ENCODE measurements around the gene DENND1B.
A peak's percentile ranks its signal among the peaks of the same experiment; 100 is the strongest.

DENND1B gene

DNA sequence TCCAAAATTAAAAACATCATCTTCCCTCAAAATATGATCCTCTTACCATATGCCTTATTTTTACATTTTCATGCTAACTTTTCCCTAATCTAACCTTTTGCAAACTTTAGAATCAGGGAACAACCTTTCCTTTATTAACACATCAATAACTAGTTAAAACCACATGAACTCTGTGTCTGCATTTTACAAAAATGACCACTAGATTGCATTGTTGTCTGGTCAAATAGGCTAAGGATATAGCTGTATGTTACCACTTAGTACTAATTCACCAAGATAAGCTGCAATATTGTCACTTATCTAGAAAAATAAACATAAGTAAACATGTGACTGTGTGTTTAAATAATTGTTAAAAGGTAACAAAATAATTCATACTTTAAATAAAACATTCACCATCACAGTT lies 82.3 kb downstream of the DENND1B start:
- FAIRE-seq (peak; percentile 54), DNase-seq (ENCODE audit: insufficient read length, low spot score) (no peak)
- TF ChIP-seq POLR2A (IDR thresholded peaks at IDR 0.05; ENCODE audit: low read depth, low read length) (no peak), SPI1 (IDR thresholded peaks at IDR 0.05; ENCODE audit: low read depth, low read length) (no peak), TAF1 (IDR thresholded peaks at IDR 0.05; ENCODE audit: low read depth, low read length) (no peak), POLR2AphosphoS5 (IDR thresholded peaks at IDR 0.05; ENCODE audit: low read depth, low read length) (no peak), PAX5 (IDR thresholded peaks at IDR 0.05; ENCODE audit: insufficient read depth, low read length, severe bottlenecking) (no peak), POU2F2 (IDR thresholded peaks at IDR 0.05; ENCODE audit: low read depth, low read length) (no peak)

DNA sequence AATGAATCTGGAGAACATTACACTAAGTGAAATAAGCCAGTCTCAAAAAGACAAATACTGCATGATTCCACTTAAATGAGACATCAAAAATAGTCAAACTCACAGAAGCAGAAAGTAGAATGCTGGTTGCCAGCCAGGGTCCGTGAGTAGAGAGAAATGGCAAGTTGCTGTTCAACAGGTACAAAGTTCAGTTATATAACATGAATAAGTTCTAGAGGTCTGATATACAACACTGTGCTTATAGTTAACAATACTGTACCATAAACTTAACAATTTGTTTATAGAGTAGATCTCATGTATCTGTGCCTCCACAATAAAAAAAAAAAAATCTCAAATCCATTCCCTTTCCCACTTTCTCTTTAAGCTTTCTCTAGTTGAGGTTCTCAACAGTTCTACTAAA lies 83.5 kb downstream of the DENND1B start:
- FAIRE-seq (no peak), DNase-seq (ENCODE audit: insufficient read length, low spot score) (no peak)
- TF ChIP-seq POU2F2 (IDR thresholded peaks at IDR 0.05; ENCODE audit: low read depth, low read length) = no peak
- TF ChIP-seq POLR2A (IDR thresholded peaks at IDR 0.05; ENCODE audit: low read depth, low read length) = no peak
- TF ChIP-seq SPI1 (IDR thresholded peaks at IDR 0.05; ENCODE audit: low read depth, low read length) = no peak
- no peak for TF ChIP-seq POLR2AphosphoS5 (IDR thresholded peaks at IDR 0.05; ENCODE audit: low read depth, low read length)
- no peak for TF ChIP-seq TAF1 (IDR thresholded peaks at IDR 0.05; ENCODE audit: low read depth, low read length)
- no peak for TF ChIP-seq PAX5 (IDR thresholded peaks at IDR 0.05; ENCODE audit: insufficient read depth, low read length, severe bottlenecking)

DNA sequence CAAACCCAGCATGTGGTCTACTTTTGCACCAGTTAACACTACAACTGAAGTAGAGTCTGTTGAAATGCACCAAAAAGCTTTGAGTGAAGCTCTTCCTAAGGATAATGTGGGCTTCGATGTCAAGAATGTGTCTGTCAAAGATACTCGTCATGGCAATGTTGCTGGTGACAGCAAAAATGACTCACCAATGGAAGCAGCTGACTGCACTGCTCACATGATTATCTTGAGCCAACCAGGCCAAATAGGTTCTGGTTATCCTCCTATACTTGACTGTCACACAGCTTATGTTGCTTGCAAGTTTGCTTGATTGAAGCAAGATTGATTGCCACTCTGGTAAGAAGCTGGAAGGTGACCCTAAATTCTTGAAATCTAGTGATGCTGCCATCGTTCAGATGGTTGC lies 85.2 kb downstream of the DENND1B start:
- TF ChIP-seq SPI1 (IDR thresholded peaks at IDR 0.05; ENCODE audit: low read depth, low read length) (no peak), PAX5 (IDR thresholded peaks at IDR 0.05; ENCODE audit: insufficient read depth, low read length, severe bottlenecking) (no peak), POLR2A (IDR thresholded peaks at IDR 0.05; ENCODE audit: low read depth, low read length) (no peak), TAF1 (IDR thresholded peaks at IDR 0.05; ENCODE audit: low read depth, low read length) (no peak), POU2F2 (IDR thresholded peaks at IDR 0.05; ENCODE audit: low read depth, low read length) (no peak), POLR2AphosphoS5 (IDR thresholded peaks at IDR 0.05; ENCODE audit: low read depth, low read length) (no peak)
- DNase-seq (ENCODE audit: insufficient read length, low spot score) = no peak
- no peak for FAIRE-seq

DNA sequence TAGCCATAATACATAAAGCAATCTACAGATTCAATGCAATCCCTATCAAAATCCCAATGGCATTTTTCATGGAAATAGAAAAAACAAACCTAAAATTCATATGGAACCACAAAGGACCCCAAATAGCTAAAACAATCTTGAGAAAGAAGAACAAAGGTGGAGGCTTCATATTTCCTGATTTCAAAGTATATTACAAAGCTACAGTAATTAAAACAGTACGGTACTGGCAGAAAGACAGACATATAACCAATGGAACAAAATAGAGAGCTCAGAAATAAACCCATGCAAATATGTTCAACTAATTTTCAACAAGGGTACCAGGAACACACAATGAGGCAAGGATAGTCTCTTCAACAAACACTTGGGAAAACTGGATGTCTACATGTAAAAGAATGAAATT lies 87.0 kb downstream of the DENND1B start:
- TF ChIP-seq POLR2AphosphoS5 (IDR thresholded peaks at IDR 0.05; ENCODE audit: low read depth, low read length) = no peak
- TF ChIP-seq PAX5 (IDR thresholded peaks at IDR 0.05; ENCODE audit: insufficient read depth, low read length, severe bottlenecking) = no peak
- TF ChIP-seq SPI1 (IDR thresholded peaks at IDR 0.05; ENCODE audit: low read depth, low read length) = no peak
- TF ChIP-seq POLR2A (IDR thresholded peaks at IDR 0.05; ENCODE audit: low read depth, low read length) = no peak
- TF ChIP-seq TAF1 (IDR thresholded peaks at IDR 0.05; ENCODE audit: low read depth, low read length) = no peak
- TF ChIP-seq POU2F2 (IDR thresholded peaks at IDR 0.05; ENCODE audit: low read depth, low read length) = no peak
- DNase-seq (ENCODE audit: insufficient read length, low spot score) (no peak), FAIRE-seq (no peak)

DNA sequence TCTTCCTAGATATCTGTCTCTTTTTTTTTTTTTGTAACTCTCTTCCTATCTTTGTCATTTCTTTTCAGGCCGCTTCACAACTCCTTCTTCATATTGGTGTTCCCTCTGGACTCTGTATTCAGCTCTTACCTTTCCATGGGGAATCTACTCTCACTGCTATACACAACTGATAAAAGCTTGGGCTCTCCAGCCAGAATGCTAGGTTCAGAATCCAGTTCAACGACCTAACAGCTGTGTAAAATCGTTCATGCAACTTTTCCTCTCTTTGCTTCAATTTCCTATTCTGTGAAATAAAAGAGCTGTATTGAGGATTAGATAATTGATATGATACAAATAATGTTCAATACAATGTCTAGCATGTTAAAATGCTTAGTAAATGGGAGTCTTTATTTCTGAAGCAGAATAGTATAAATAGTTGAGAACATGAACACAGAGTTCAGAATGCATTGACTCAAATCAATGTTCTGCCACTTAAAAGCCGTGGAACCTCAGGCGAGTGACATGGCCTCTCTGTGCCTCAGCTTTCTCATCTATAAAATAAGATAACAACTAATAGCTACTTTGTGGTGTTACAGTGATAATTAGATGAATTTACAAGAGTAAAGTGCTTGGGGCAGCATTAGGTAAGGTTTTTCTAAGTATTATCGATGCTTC lies 88.5 kb downstream of the DENND1B start:
- no peak for FAIRE-seq
- no peak for DNase-seq (ENCODE audit: insufficient read length, low spot score)

DNA sequence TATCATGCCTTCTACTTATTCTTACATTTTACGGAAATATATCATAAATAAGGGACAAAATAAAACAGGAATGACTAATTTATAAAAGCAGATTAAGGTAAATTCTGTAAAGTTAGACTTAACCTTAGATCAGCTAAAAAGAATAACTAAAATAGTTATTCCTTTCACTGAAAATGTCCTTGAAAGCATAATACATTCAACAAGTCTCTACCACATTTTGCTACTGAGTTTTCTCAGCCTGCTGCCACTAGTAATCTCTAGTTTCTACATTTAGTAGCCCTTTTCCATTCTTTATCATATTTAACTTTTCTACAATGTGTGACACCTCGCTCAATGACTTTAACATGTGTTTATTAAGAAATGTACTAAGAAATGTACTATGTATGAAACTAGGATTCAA lies 89.0 kb downstream of the DENND1B start:
- DNase-seq (ENCODE audit: insufficient read length, low spot score) (no peak), FAIRE-seq (no peak)
- TF ChIP-seq POLR2A (IDR thresholded peaks at IDR 0.05; ENCODE audit: low read depth, low read length) = no peak
- no peak for TF ChIP-seq PAX5 (IDR thresholded peaks at IDR 0.05; ENCODE audit: insufficient read depth, low read length, severe bottlenecking)
- no peak for TF ChIP-seq TAF1 (IDR thresholded peaks at IDR 0.05; ENCODE audit: low read depth, low read length)
- no peak for TF ChIP-seq POU2F2 (IDR thresholded peaks at IDR 0.05; ENCODE audit: low read depth, low read length)
- TF ChIP-seq SPI1 (IDR thresholded peaks at IDR 0.05; ENCODE audit: low read depth, low read length) = no peak
- TF ChIP-seq POLR2AphosphoS5 (IDR thresholded peaks at IDR 0.05; ENCODE audit: low read depth, low read length) = no peak

More for the DNA sequence above, 88.5 kb downstream of the DENND1B start:
- TF ChIP-seq POLR2AphosphoS5 (IDR thresholded peaks at IDR 0.05; ENCODE audit: low read depth, low read length) (no peak), SPI1 (IDR thresholded peaks at IDR 0.05; ENCODE audit: low read depth, low read length) (no peak), PAX5 (IDR thresholded peaks at IDR 0.05; ENCODE audit: insufficient read depth, low read length, severe bottlenecking) (no peak), POU2F2 (IDR thresholded peaks at IDR 0.05; ENCODE audit: low read depth, low read length) (no peak), TAF1 (IDR thresholded peaks at IDR 0.05; ENCODE audit: low read depth, low read length) (no peak), POLR2A (IDR thresholded peaks at IDR 0.05; ENCODE audit: low read depth, low read length) (no peak)

DNA sequence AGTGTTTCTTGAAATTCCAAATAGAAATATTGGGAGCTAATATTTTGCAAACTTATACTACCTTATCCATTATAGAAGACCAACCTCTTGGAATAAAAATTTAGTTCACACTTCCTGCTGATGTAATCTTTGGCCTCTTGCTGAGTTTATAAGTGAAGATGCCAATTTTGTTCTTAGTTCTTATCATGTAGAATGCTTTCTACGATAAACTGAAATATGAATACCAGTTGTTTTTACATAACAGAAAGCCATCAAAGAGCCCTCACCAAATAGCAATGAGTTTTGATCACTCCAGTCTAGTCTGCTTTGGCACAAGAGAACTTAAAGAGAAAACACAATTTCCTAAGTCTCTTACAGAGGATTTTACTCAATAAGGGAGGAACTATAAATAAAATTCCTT lies 89.5 kb downstream of the DENND1B start:
- TF ChIP-seq TAF1 (IDR thresholded peaks at IDR 0.05; ENCODE audit: low read depth, low read length) = no peak
- TF ChIP-seq PAX5 (IDR thresholded peaks at IDR 0.05; ENCODE audit: insufficient read depth, low read length, severe bottlenecking) = no peak
- TF ChIP-seq POLR2A (IDR thresholded peaks at IDR 0.05; ENCODE audit: low read depth, low read length) = no peak
- TF ChIP-seq SPI1 (IDR thresholded peaks at IDR 0.05; ENCODE audit: low read depth, low read length) = no peak
- no peak for TF ChIP-seq POLR2AphosphoS5 (IDR thresholded peaks at IDR 0.05; ENCODE audit: low read depth, low read length)
- no peak for TF ChIP-seq POU2F2 (IDR thresholded peaks at IDR 0.05; ENCODE audit: low read depth, low read length)
- FAIRE-seq (no peak), DNase-seq (ENCODE audit: insufficient read length, low spot score) (no peak)

DNA sequence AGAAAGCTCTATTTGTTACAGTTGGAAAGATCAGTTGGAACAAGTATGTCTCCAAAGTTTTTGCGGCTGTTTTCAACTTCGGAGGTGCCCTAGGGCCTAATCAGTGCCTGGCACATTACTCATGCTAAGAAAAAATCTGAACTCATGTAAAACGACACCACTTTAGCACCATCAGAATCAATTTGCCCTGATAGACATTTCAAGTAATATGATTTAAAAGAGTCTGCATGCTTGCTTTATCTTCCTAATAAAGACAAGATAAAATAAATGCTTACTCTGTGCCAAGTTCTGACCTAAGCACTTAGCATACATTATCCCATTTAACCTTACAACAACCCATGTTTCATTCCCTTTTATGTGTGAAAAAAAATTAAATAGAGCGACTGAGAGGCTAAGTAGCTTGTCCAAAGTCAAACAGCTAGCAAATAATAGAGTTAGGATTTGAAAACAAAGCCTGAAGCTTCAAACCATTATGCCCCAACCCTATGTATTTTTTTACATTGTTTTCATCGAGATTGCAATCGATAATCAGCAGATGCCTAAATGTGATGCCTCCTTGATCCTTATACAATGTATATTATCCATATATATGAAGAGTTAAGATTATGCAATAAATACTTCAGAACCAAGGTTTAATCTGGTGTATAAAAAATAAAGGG lies 91.3 kb downstream of the DENND1B start:
- no peak for DNase-seq (ENCODE audit: insufficient read length, low spot score)
- no peak for FAIRE-seq
- TF ChIP-seq PAX5 (IDR thresholded peaks at IDR 0.05; ENCODE audit: insufficient read depth, low read length, severe bottlenecking) = no peak
- no peak for TF ChIP-seq POU2F2 (IDR thresholded peaks at IDR 0.05; ENCODE audit: low read depth, low read length)
- no peak for TF ChIP-seq TAF1 (IDR thresholded peaks at IDR 0.05; ENCODE audit: low read depth, low read length)
- no peak for TF ChIP-seq POLR2A (IDR thresholded peaks at IDR 0.05; ENCODE audit: low read depth, low read length)
- no peak for TF ChIP-seq POLR2AphosphoS5 (IDR thresholded peaks at IDR 0.05; ENCODE audit: low read depth, low read length)
- TF ChIP-seq SPI1 (IDR thresholded peaks at IDR 0.05; ENCODE audit: low read depth, low read length) = no peak

DNA sequence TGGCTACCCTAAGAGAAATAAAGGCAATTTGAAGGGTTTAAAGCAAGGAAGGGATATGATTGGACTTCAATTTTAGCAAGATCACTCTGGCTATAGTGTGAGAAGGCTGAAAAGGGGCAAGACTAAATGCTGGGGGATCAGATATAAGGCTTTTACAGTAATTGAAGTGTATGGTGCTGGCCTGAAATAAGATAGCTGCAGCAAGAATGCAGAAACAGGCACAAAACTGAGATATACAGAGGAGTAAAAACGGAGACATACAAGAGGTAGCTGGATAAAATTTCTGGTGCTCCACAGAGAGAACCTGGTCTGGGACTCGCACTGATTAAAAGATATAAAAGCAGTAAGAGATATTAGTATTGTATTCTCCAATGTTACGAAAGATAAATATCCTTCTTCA lies 92.0 kb downstream of the DENND1B start:
- DNase-seq (ENCODE audit: insufficient read length, low spot score) = no peak
- no peak for TF ChIP-seq SPI1 (IDR thresholded peaks at IDR 0.05; ENCODE audit: low read depth, low read length)
- no peak for TF ChIP-seq POU2F2 (IDR thresholded peaks at IDR 0.05; ENCODE audit: low read depth, low read length)
- TF ChIP-seq PAX5 (IDR thresholded peaks at IDR 0.05; ENCODE audit: insufficient read depth, low read length, severe bottlenecking) = no peak
- TF ChIP-seq POLR2A (IDR thresholded peaks at IDR 0.05; ENCODE audit: low read depth, low read length) = no peak
- no peak for FAIRE-seq

Data from GM12891 (cell line).